Peyer's patch (tissue), 4 donors: ENCODE data around the gene TEX35. TPM values are rescaled to one million over a fixed set of nuclear protein-coding genes. Genes with fewer than 3 reads are reported as not detected.

Source experiments
- DNase-seq, 3 donors: peaks; one replicate each; pipeline ENCODE4 v3.0.0-alpha.2; 2017 to 2019
- H3K27ac ChIP-seq, 4 donors: fragments of 200-600 bp; sonication (generic); one replicate each; pipeline ENCODE4 v1.5.1; 2016 to 2019
- H3K27me3 ChIP-seq, 2 donors: fragments of 200-600 bp; sonication (generic); one replicate each; pipeline ENCODE4 v1.5.1; 2019
- H3K36me3 ChIP-seq, 3 donors: fragments of 200-600 bp; sonication (generic); one replicate each; pipeline ENCODE4 v1.5.1; 2016 to 2019
- H3K4me1 ChIP-seq, 4 donors: fragments of 200-600 bp; sonication (generic); one replicate each; pipeline ENCODE4 v1.5.1; 2016 to 2019
- H3K4me3 ChIP-seq, 4 donors: fragments of 200-600 bp; sonication (generic); 1 replicate in 3 of 4; 2 replicates in 1 of 4; pipeline ENCODE4 v1.5.1; 2016 to 2019; ENCODE audit warnings: mild to moderate bottlenecking in 1 of 4
- H3K9me3 ChIP-seq, 4 donors: fragments of 200-600 bp; sonication (generic); one replicate each; pipeline ENCODE4 v1.5.1; 2016 to 2019; ENCODE audit warnings: mild to moderate bottlenecking in 1 of 4
- POLR2A ChIP-seq, 2 donors: fragments of 450-650 bp; IDR thresholded peaks; one replicate each; pipeline ENCODE4 v1.5.1; 2017; ENCODE audit warnings: antibody characterized with exemption in 2 of 2, mild to moderate bottlenecking in 2 of 2, moderate library complexity in 2 of 2
- total RNA-seq, 4 donors: library from RNA; depleted of rRNA; stranded (reverse); fragments of >200 nt; gene quantifications; one replicate each; pipeline ENCODE4 v1.1.0, GENCODE V29; 2016
- TF ChIP-seq, protein P1 (sequence below), 6 experiments: fragments of 450-650 bp in 4 of 6; fragments of 200-600 bp in 2 of 6; sonication (generic) in 1 of 6; IDR thresholded peaks; one replicate each; pipeline ENCODE4 v1.5.1; 2017 to 2019; ENCODE audit warnings: antibody characterized with exemption in 6 of 6, mild to moderate bottlenecking in 3 of 6, moderate library complexity in 1 of 6

The TEX35 gene
- total RNA-seq, result not detected

GRCh38 chr1:178512566-178513277, at the start of gene TEX35:
TEX35 (plus strand) TSS chr1:178513109; CDS start chr1:178513189, 80 bp downstream.
- TF ChIP-seq, protein P1, sequence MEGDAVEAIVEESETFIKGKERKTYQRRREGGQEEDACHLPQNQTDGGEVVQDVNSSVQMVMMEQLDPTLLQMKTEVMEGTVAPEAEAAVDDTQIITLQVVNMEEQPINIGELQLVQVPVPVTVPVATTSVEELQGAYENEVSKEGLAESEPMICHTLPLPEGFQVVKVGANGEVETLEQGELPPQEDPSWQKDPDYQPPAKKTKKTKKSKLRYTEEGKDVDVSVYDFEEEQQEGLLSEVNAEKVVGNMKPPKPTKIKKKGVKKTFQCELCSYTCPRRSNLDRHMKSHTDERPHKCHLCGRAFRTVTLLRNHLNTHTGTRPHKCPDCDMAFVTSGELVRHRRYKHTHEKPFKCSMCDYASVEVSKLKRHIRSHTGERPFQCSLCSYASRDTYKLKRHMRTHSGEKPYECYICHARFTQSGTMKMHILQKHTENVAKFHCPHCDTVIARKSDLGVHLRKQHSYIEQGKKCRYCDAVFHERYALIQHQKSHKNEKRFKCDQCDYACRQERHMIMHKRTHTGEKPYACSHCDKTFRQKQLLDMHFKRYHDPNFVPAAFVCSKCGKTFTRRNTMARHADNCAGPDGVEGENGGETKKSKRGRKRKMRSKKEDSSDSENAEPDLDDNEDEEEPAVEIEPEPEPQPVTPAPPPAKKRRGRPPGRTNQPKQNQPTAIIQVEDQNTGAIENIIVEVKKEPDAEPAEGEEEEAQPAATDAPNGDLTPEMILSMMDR (IDR thresholded peaks at IDR 0.05), result no peak
- no peak for TF ChIP-seq POLR2A (IDR thresholded peaks at IDR 0.05)
- no peaks in the 10 kb centered on the region for H3K4me1 ChIP-seq
- no peaks in the 10 kb centered on the region for H3K9me3 ChIP-seq

DNA sequence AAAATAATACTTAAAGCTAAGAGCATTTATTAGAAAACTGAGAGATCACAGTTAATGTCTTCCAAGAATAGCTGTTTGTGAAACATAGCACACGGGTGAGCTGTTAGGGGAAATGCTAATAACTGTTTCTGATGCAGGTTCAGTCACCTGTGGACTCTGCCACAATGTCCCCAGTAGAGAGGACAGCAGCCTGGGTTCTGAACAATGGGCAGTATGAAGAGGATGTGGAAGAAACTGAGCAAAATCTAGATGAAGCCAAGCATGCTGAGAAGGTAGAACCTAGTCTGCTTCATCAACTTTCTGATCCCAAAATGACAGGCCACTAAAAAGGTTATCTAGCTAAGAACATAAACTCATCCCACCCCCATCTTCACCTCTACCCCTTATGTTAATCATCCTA, 48.8 kb upstream of the TEX35 start:
- Histone ChIP-seq H3K4me1 (no peaks in the 10 kb centered on the region), H3K27ac (no peak overlapping the region), H3K36me3 (peaks cover 0 to 27% (median 0%) of the 10 kb centered on the region in 3 donors), H3K27me3 (no peaks in the 10 kb centered on the region), H3K4me3 (no peak overlapping the region), H3K9me3 (no peaks in the 10 kb centered on the region)
- DNase-seq, result no peak
- no peak for TF ChIP-seq POLR2A (IDR thresholded peaks at IDR 0.05)
- TF ChIP-seq, protein P1 (IDR thresholded peaks at IDR 0.05), result no peak

More at GRCh38 chr1:178512566-178513277, at the start of gene TEX35:
- Histone ChIP-seq H3K4me3 (no peak within 1 kb of the TSS), H3K27me3 (no peaks in the 10 kb centered on the region), H3K27ac (no peak within 1 kb of the TSS), H3K36me3 (no peaks in the 10 kb centered on the region)
- DNase-seq, result peak in 1 of 3 donors; percentile 16

DNA sequence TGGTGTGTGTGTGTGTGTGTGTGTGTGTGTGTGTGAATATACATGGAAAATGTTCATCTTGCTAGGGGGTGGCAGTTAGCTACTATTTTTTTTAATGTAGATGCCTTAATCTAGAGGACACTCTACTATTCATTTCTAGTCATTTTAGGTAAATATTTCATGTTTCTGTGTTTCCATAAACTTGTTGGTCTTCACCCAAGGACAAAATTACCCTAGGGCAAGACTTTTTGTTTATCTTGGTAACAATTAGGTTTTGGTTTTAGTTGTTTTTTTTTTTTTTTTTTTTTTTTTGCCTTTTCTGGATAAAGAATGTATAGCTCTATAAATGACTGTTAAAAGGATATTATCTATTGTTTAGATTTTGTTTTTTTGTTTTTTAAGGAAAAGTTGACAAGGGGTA, 48.3 kb upstream of the TEX35 start:
- no peak for DNase-seq
- no peak overlapping the region for H3K4me3 ChIP-seq
- no peaks in the 10 kb centered on the region for H3K9me3 ChIP-seq
- H3K4me1 ChIP-seq, result no peaks in the 10 kb centered on the region
- no peak for TF ChIP-seq POLR2A (IDR thresholded peaks at IDR 0.05)
- TF ChIP-seq, protein P1 (IDR thresholded peaks at IDR 0.05), result no peak
- no peaks in the 10 kb centered on the region for H3K27me3 ChIP-seq
- peaks cover 0 to 27% (median 0%) of the 10 kb centered on the region in 3 donors for H3K36me3 ChIP-seq
- H3K27ac ChIP-seq, result no peak overlapping the region

DNA sequence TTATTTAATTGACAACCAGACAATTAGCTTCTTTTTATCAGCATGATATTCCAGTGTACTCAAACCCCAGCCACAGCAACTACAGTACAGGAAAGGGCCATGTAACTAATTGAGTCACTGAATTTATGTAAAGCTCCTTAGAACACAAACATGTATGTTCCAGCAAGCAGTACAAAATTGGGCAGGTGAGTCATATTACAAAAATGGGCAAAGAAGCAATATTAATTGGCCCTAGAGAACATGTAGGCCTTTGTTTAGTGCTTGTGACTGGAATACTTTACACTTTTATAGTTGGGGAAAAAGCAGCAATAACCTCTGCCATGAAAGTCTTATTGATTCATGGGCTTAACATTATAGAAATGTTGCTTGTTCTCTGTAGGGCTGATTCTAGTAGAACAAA, 47.9 kb upstream of the TEX35 start:
- H3K27ac ChIP-seq, result no peak overlapping the region
- H3K4me1 ChIP-seq, result peaks cover 0 to under 1% (median 0%) of the 10 kb centered on the region in 4 donors
- H3K36me3 ChIP-seq, result peaks cover 0 to 27% (median 0%) of the 10 kb centered on the region in 3 donors
- no peak for DNase-seq
- no peaks in the 10 kb centered on the region for H3K9me3 ChIP-seq
- no peaks in the 10 kb centered on the region for H3K27me3 ChIP-seq
- H3K4me3 ChIP-seq, result no peak overlapping the region
- no peak for TF ChIP-seq POLR2A (IDR thresholded peaks at IDR 0.05)
- TF ChIP-seq, protein P1 (IDR thresholded peaks at IDR 0.05), result no peak

DNA sequence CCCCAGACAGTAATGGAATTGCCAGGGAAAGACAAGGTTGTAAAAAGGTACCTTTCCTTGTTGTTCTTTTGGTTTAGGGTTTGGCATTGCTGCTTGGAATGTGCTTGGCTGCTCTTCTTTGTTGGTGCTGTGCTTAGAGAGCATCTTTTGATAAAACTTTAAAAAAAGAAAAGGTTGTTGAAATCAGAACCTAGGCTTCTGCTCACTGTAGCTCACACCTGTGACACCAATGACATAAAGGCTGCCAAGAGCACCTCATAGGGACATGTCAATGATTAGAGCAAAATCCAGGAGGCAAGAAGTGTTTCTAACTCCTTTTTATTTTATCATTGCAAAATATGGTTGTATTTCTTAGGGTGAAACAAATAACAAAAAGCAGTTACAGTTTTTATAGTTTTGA, 45.1 kb upstream of the TEX35 start:
- no peak for TF ChIP-seq POLR2A (IDR thresholded peaks at IDR 0.05)
- TF ChIP-seq, protein P1 (IDR thresholded peaks at IDR 0.05), result no peak
- Histone ChIP-seq H3K36me3 (peaks cover 0 to 27% (median 0%) of the 10 kb centered on the region in 3 donors), H3K27ac (no peak overlapping the region), H3K27me3 (no peaks in the 10 kb centered on the region), H3K4me3 (no peak overlapping the region), H3K9me3 (no peaks in the 10 kb centered on the region), H3K4me1 (peaks cover 0 to 5% (median 0%) of the 10 kb centered on the region in 4 donors)
- DNase-seq, result no peak
